ENCODE results near the gene FBXL14. TPM values are rescaled to one million over a fixed set of nuclear protein-coding genes. Genes with fewer than 3 reads are reported as not detected.

The FBXL14 gene
- total RNA-seq, 6 donors from 2014 or later, result 8.5 to 22.0 (median 14.4) TPM

GRCh38 chr12:1616233-1617066 lies 22.1 kb upstream of the FBXL14 start:
- H3K4me1 ChIP-seq, result peaks cover 0 to 20% (median 7%) of the 10 kb centered on the region in 4 donors
- DNase-seq, result peak in 1 of 2 donors; percentile 42
- H3K4me3 ChIP-seq, result no peak overlapping the region
- H3K27ac ChIP-seq, result peak overlapping the region in 1 of 4 donors; percentile 38
- no peaks in the 10 kb centered on the region for H3K9me3 ChIP-seq
- 58 to 62% methylated on average over 16 of the region's 16 CpGs for WGBS, 2 donors
- TF ChIP-seq EP300 (IDR thresholded peaks at IDR 0.05) (no peak), POLR2AphosphoS5 (IDR thresholded peaks at IDR 0.05) (no peak), POLR2A (IDR thresholded peaks at IDR 0.05) (no peak)
- TF ChIP-seq, protein P1, sequence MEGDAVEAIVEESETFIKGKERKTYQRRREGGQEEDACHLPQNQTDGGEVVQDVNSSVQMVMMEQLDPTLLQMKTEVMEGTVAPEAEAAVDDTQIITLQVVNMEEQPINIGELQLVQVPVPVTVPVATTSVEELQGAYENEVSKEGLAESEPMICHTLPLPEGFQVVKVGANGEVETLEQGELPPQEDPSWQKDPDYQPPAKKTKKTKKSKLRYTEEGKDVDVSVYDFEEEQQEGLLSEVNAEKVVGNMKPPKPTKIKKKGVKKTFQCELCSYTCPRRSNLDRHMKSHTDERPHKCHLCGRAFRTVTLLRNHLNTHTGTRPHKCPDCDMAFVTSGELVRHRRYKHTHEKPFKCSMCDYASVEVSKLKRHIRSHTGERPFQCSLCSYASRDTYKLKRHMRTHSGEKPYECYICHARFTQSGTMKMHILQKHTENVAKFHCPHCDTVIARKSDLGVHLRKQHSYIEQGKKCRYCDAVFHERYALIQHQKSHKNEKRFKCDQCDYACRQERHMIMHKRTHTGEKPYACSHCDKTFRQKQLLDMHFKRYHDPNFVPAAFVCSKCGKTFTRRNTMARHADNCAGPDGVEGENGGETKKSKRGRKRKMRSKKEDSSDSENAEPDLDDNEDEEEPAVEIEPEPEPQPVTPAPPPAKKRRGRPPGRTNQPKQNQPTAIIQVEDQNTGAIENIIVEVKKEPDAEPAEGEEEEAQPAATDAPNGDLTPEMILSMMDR (IDR thresholded peaks at IDR 0.05), result no peak
- ATAC-seq (ENCODE audit: low FRiP score in 2 of 2), result no peak
- no peaks in the 10 kb centered on the region for H3K36me3 ChIP-seq
- no peaks in the 10 kb centered on the region for H3K27me3 ChIP-seq

DNA sequence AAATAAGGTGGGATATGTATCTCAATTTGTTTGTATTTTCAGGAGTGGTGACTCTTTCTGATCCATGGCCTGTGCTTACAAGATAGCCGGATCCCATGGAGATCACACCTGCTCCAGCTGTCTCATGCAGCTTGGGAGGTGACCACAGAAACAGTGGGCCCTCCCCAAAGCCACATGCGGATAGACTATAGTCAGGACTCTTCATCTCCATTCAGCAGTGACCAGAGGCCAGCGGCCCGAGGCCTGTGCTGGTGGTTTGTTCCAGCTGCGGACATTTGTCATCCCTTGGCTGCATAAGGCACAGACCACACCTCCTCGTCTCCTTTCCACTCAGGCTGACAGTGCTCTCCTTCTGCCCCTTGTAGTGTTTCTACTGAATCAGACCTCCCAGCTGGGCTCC lies 20.0 kb upstream of the FBXL14 start:
- no peaks in the 10 kb centered on the region for H3K9me3 ChIP-seq
- no peak overlapping the region for H3K27ac ChIP-seq
- TF ChIP-seq POLR2AphosphoS5 (IDR thresholded peaks at IDR 0.05) (no peak), POLR2A (IDR thresholded peaks at IDR 0.05) (no peak), EP300 (IDR thresholded peaks at IDR 0.05) (no peak)
- TF ChIP-seq, protein P1 (IDR thresholded peaks at IDR 0.05), result no peak
- no peaks in the 10 kb centered on the region for H3K36me3 ChIP-seq
- peak in 1 of 2 donors; percentile 20 for DNase-seq
- 94 to 99% methylated on average over 6 of the region's 6 CpGs for WGBS, 2 donors
- no peak overlapping the region for H3K4me3 ChIP-seq
- no peak for ATAC-seq (ENCODE audit: low FRiP score in 2 of 2)
- no peaks in the 10 kb centered on the region for H3K27me3 ChIP-seq
- peaks cover 0 to 14% (median 9%) of the 10 kb centered on the region in 4 donors for H3K4me1 ChIP-seq

DNA sequence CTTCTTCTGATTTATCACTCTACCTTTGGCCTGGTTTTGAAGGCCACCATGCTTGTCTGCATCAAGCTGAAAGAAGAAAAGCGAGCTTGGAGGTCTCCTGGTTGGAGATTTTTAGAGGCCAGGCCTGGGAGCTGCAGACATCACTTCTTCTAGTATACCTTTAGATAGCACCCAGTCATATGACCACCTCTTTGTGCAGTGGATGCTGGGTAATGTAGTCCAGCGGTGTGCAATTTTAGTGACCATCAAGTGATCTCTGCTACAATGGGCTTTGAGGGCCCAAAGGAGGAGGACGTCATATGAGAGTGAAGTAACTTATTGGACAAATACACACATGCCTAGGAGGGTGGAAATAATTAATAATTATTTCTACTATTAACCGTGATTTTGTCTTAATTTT lies 19.5 kb upstream of the FBXL14 start:
- Histone ChIP-seq H3K9me3 (no peaks in the 10 kb centered on the region), H3K36me3 (no peaks in the 10 kb centered on the region), H3K4me3 (no peak overlapping the region), H3K4me1 (peaks cover 2 to 14% (median 10%) of the 10 kb centered on the region in 4 donors), H3K27ac (no peak overlapping the region), H3K27me3 (no peaks in the 10 kb centered on the region)
- no peak for DNase-seq
- no peak for ATAC-seq (ENCODE audit: low FRiP score in 2 of 2)
- TF ChIP-seq, protein P1 (IDR thresholded peaks at IDR 0.05), result no peak
- TF ChIP-seq POLR2AphosphoS5 (IDR thresholded peaks at IDR 0.05) (no peak), EP300 (IDR thresholded peaks at IDR 0.05) (no peak), POLR2A (IDR thresholded peaks at IDR 0.05) (no peak)
- 91 to 94% methylated on average over 4 of the region's 4 CpGs for WGBS, 2 donors

DNA sequence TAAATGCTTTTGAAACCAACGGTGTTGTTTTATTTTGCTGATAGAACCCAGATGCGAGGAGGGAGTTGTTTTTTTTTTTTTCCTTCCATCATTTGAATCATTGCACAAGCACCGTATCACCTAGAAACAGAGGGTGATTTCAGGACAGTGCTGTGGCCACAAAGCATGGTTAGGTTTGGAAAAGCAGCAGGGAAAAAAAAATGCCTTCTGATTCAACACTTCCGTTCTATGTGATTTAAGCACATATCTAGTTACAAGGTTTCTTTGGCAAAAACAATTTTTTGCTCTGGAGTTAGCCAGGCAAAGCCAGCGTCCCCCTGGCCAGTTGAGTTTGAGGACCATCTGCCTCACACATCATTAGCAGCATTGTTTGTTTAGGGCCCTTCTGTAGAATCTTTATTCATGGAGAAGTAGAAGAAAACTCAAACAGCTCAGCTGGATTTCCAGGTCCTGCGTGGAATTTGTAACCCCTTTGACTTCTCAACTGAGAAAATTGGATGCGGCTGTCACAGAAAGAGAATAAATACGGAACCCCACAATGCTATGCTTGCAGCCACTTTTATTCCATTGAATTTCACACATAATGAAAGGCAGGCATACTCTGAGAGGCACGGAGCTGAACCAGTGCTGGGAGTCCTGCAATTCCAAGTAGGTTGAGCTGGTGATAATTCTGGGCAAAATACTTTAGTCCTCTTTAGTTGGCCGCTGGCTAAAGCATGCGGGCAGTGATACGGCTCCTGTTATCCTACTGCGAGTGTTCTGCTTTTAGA lies 17.6 kb upstream of the FBXL14 start:
- no peak overlapping the region for H3K4me3 ChIP-seq
- ATAC-seq (ENCODE audit: low FRiP score in 2 of 2) (no peak), DNase-seq (no peak)
- peaks cover 13 to 30% (median 19%) of the 10 kb centered on the region in 4 donors for H3K4me1 ChIP-seq
- no peaks in the 10 kb centered on the region for H3K27me3 ChIP-seq
- no peak for TF ChIP-seq POLR2A (IDR thresholded peaks at IDR 0.05)
- no peak for TF ChIP-seq POLR2AphosphoS5 (IDR thresholded peaks at IDR 0.05)
- TF ChIP-seq, protein P1 (IDR thresholded peaks at IDR 0.05), result no peak
- no peak for TF ChIP-seq EP300 (IDR thresholded peaks at IDR 0.05)
- no peaks in the 10 kb centered on the region for H3K9me3 ChIP-seq
- no peak overlapping the region for H3K27ac ChIP-seq
- H3K36me3 ChIP-seq, result no peaks in the 10 kb centered on the region
- WGBS, 2 donors, result 71 to 72% methylated on average over 13 of the region's 13 CpGs

Data from upper lobe of left lung (tissue), 6 donors.